PC-3 (cell line): ENCODE data around the gene ASTN2.

Source experiments
- EZH2phosphoT487 ChIP-seq: fragments of 300-600 bp; sonication (generic); IDR thresholded peaks from 2 replicates; pipeline ENCODE4 v1.6.1; 2018; ENCODE audit warnings: mild to moderate bottlenecking, antibody characterized with exemption, low read length, borderline replicate concordance
- TF ChIP-seq, protein P1 (sequence below): fragments of 300-600 bp; sonication (generic); conservative IDR thresholded peaks from 2 replicates; pipeline ENCODE4 v1.5.1; 2017; ENCODE audit warnings: antibody characterized with exemption, low read depth, mild to moderate bottlenecking, low read length

DNA sequence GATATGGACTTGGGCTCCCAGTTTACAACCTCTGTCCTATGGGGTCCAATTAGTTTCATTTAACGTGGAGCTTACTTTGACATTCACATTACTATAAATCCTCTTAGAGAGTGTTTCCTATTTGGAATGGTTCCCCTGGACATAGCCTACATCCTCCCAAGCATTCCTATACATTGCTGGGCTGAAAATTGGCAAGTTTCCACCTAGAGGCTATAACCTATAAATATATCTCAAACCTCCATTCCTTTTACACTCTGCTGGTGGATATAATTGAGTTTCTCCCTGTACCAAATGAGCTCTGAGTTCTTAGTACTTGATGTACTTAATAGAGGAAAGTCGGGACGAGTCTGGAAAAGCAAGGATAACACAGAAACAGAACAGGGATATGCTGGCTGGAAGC is 172.8 kb downstream of the ASTN2 start:
- no peak for TF ChIP-seq EZH2phosphoT487
- TF ChIP-seq, protein P1, sequence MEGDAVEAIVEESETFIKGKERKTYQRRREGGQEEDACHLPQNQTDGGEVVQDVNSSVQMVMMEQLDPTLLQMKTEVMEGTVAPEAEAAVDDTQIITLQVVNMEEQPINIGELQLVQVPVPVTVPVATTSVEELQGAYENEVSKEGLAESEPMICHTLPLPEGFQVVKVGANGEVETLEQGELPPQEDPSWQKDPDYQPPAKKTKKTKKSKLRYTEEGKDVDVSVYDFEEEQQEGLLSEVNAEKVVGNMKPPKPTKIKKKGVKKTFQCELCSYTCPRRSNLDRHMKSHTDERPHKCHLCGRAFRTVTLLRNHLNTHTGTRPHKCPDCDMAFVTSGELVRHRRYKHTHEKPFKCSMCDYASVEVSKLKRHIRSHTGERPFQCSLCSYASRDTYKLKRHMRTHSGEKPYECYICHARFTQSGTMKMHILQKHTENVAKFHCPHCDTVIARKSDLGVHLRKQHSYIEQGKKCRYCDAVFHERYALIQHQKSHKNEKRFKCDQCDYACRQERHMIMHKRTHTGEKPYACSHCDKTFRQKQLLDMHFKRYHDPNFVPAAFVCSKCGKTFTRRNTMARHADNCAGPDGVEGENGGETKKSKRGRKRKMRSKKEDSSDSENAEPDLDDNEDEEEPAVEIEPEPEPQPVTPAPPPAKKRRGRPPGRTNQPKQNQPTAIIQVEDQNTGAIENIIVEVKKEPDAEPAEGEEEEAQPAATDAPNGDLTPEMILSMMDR: no peak
